ENCODE data around the gene PPP1R10.

PPP1R10 gene

DNA sequence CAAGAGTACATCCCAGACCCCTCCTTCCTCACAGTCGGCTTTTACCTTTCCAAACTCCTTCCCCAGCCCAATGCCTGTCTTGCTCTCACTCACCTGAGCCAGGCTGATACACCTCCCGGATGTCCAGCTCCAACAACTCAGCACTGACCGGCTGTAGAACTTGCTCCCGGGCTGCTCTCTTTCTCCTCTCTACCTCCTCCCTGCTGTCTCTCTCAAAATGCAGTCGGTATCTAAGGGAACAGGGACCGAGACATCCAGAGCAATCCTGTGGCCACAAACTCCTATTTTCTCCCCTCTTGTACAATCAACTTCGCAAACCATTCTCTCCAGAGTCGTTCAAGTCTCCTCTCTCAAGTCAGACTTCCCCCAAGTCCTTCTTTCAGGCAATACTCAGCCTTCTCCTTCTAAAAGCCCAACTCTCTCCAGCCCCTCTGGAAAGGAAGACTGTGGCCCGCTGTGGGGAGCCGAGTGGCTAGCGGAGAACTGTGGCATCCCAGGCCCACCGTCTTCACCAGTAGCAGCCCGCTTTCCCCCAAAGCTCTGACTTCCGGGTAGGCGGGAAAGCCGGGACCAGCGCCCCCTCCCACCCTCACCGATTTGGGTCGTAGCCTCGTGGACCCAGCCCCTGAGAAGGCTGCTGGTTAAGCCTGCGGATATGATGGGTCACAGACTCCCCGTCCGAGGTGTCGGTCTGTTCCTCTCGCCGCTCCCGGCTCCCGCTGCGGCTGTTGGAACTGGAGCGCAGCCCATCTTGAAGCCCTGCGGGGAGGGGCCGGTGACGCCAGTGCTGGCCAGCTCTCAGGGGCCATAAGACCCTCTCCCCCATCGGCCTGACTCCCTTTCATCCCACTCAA lies 61.9 kb downstream of the PPP1R10 start:
- DNase-seq, result no peak

DNA sequence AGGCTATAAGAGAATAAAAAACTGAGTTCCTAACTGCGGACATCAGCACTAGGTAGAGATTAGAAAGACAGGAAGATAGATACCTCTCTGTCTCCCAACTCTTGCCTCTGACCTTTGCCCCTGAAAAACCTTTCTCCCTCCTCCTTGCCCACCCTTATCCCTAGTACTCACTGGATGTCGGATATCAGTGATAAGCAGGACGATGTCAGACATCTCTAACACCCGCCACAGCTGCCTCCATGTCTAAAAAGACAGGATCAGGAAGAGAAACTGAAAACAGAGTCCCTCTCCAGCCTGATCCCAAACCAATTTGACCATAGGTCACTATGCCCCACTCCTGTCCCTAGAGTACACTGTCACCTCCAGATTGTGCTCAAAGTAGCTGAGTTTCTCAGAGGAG lies 62.6 kb downstream of the PPP1R10 start:
- no peak for DNase-seq
